ENCODE measurements around the gene SREBF1. TPM values are rescaled to one million over a fixed set of nuclear protein-coding genes. Genes with fewer than 3 reads are reported as not detected.
A peak's percentile ranks its signal among the peaks of the same experiment; 100 is the strongest.

The SREBF1 gene
- total RNA-seq, 1 donor from 2014 or later, result 23.0 TPM

DNA sequence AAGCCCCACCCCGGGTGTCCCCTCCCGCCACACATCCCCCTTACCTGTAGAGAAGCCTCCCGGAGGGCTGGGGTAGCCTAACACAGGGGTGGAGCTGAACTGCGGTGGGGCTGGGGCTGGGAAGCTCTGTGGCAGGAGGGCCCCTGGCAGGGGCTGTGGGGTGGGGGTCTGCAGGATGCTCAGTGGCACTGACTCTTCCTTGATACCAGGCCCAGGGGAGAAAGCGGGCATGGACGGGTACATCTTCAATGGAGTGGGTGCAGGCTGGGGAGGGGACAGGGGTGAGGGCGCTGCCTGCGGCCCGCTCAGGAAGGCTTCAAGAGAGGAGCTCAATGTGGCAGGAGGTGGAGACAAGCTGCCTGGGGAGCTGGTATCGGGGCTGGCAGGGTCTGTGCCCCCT is 16.7 kb downstream of the SREBF1 start:
- no peaks in the 10 kb centered on the region for H3K27me3 ChIP-seq (ENCODE audit: control insufficient read depth in 3 of 3, insufficient read depth in 3 of 3, low read length in 3 of 3)
- peak overlapping the region; percentile 46 for H3K27ac ChIP-seq (ENCODE audit: low read depth, low read length)
- H3K36me3 ChIP-seq (ENCODE audit: control insufficient read depth in 3 of 3, insufficient read depth in 3 of 3, low read length in 3 of 3), result peaks cover 44 to 49% (median 46%) of the 10 kb centered on the region in 3 donors
- H3K9ac ChIP-seq (ENCODE audit: low read depth in 1 of 3, low read length in 3 of 3), result peak overlapping the region in 2 of 3 donors; percentile 87 to 92
- H3K4me3 ChIP-seq (ENCODE audit: low read length in 3 of 3), result peak overlapping the region in 2 of 3 donors; percentile 68 to 81
- H3K4me1 ChIP-seq (ENCODE audit: control insufficient read depth in 3 of 3, insufficient read depth in 3 of 3, low read length in 3 of 3), result peaks cover 92 to 94% (median 92%) of the 10 kb centered on the region in 3 donors
- no peaks in the 10 kb centered on the region for H3K9me3 ChIP-seq (ENCODE audit: control insufficient read depth in 3 of 3, low read length in 3 of 3)

DNA sequence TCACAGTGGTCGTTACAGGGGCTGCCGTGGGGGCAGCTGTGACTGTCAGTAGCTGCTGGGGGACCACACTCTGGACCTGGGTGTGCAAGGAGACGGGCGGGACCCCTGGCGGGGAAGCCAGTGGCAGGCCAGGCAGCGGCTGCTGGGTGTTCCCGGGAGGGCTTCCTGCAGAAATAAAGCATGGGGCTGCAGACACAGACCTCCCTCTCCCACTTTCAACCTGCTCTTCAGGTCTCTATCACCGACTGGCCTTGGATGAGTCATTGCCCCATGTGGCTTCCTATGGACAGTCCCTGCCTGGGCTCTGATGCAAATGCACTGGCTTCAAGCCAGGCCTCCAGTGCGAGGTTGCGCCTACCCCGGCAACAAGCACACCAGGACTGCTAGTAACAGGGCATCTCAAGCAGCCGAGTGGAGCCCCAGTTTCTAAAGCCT is 17.2 kb downstream of the SREBF1 start:
- Histone ChIP-seq H3K27me3 (ENCODE audit: control insufficient read depth in 3 of 3, insufficient read depth in 3 of 3, low read length in 3 of 3) (no peaks in the 10 kb centered on the region), H3K4me1 (ENCODE audit: control insufficient read depth in 3 of 3, insufficient read depth in 3 of 3, low read length in 3 of 3) (peaks cover 92 to 94% (median 92%) of the 10 kb centered on the region in 3 donors), H3K27ac (ENCODE audit: low read depth, low read length) (peak overlapping the region; percentile 46), H3K36me3 (ENCODE audit: control insufficient read depth in 3 of 3, insufficient read depth in 3 of 3, low read length in 3 of 3) (peaks cover 46 to 52% (median 50%) of the 10 kb centered on the region in 3 donors), H3K4me3 (ENCODE audit: low read length in 3 of 3) (peak overlapping the region in 1 of 3 donors; percentile 38), H3K9ac (ENCODE audit: low read depth in 1 of 3, low read length in 3 of 3) (peak overlapping the region in 1 of 3 donors; percentile 59), H3K9me3 (ENCODE audit: control insufficient read depth in 3 of 3, low read length in 3 of 3) (no peaks in the 10 kb centered on the region)

DNA sequence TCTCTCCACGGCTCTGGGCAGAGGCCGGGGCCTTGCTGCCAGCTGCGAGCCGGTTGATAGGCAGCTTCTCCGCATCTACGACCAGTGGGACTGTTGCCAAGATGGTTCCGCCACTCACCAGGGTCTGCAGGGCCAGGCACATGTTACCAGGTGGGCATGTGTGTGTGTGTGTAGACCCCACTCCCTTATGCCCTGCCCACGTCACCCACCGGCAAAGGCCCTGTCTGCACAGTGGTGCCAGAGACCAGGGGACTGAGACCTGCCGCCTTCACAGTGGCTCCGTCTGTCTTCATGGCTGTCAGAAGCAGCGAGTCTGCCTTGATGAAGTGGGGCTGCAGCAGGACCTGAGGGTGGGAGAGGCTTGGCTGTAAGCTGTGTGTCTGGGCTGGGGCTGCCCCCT is 17.7 kb downstream of the SREBF1 start:
- Histone ChIP-seq H3K27ac (ENCODE audit: low read depth, low read length) (no peak overlapping the region), H3K4me3 (ENCODE audit: low read length in 3 of 3) (no peak overlapping the region), H3K9me3 (ENCODE audit: control insufficient read depth in 3 of 3, low read length in 3 of 3) (no peaks in the 10 kb centered on the region), H3K36me3 (ENCODE audit: control insufficient read depth in 3 of 3, insufficient read depth in 3 of 3, low read length in 3 of 3) (peaks cover 51 to 57% (median 54%) of the 10 kb centered on the region in 3 donors), H3K9ac (ENCODE audit: low read depth in 1 of 3, low read length in 3 of 3) (peak overlapping the region; percentile 12 to 45 (median 16)), H3K4me1 (ENCODE audit: control insufficient read depth in 3 of 3, insufficient read depth in 3 of 3, low read length in 3 of 3) (peaks cover 92 to 94% (median 92%) of the 10 kb centered on the region in 3 donors), H3K27me3 (ENCODE audit: control insufficient read depth in 3 of 3, insufficient read depth in 3 of 3, low read length in 3 of 3) (no peaks in the 10 kb centered on the region)

DNA sequence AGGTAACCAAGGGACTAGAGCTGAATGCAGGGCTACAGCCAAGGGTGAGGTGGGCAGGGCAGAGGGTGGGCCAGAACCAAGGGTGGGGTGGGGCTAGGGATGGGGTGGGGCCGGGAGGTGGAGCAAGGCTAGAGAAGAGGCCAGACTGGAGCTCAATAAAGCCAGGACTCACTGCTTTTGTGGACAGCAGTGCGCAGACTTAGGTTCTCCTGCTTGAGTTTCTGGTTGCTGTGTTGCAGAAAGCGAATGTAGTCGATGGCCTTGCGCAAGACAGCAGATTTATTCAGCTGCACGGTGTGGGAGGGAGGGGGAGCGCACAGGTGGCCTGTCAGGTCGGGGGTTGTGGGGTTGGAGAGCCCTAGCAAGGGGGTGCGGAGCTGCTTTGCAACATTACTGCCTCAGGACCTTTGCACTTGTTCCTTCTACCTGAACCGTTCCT is 18.7 kb downstream of the SREBF1 start:
- Histone ChIP-seq H3K36me3 (ENCODE audit: control insufficient read depth in 3 of 3, insufficient read depth in 3 of 3, low read length in 3 of 3) (peaks cover 57 to 63% (median 61%) of the 10 kb centered on the region in 3 donors), H3K9me3 (ENCODE audit: control insufficient read depth in 3 of 3, low read length in 3 of 3) (no peaks in the 10 kb centered on the region), H3K4me3 (ENCODE audit: low read length in 3 of 3) (no peak overlapping the region), H3K27ac (ENCODE audit: low read depth, low read length) (peak overlapping the region; percentile 95), H3K27me3 (ENCODE audit: control insufficient read depth in 3 of 3, insufficient read depth in 3 of 3, low read length in 3 of 3) (no peaks in the 10 kb centered on the region), H3K4me1 (ENCODE audit: control insufficient read depth in 3 of 3, insufficient read depth in 3 of 3, low read length in 3 of 3) (peaks cover 92 to 99% (median 92%) of the 10 kb centered on the region in 3 donors), H3K9ac (ENCODE audit: low read depth in 1 of 3, low read length in 3 of 3) (peak overlapping the region in 1 of 3 donors; percentile 25)

DNA sequence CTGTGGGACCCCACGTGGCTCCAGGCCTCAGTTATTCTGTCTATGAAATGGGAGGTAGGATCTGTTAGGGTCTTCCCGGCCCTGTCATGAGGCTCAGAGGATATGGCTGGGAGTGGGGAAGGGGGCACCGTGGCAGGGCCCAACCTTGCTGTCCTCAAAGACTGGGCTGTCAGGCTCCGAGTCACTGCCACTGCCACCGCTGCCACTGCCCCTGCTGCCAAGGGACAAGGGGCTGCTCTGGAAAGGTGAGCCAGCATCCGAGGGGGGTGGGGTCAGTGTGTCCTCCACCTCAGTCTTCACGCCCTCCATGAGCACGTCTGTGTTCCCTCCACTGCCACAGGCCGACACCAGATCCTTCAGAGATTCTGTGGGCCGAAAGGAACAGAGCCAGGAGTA is 19.2 kb downstream of the SREBF1 start:
- Histone ChIP-seq H3K4me3 (ENCODE audit: low read length in 3 of 3) (no peak overlapping the region), H3K36me3 (ENCODE audit: control insufficient read depth in 3 of 3, insufficient read depth in 3 of 3, low read length in 3 of 3) (peaks cover 62 to 68% (median 66%) of the 10 kb centered on the region in 3 donors), H3K27ac (ENCODE audit: low read depth, low read length) (peak overlapping the region; percentile 95), H3K4me1 (ENCODE audit: control insufficient read depth in 3 of 3, insufficient read depth in 3 of 3, low read length in 3 of 3) (peaks cover 89 to 98% (median 89%) of the 10 kb centered on the region in 3 donors), H3K27me3 (ENCODE audit: control insufficient read depth in 3 of 3, insufficient read depth in 3 of 3, low read length in 3 of 3) (no peaks in the 10 kb centered on the region), H3K9ac (ENCODE audit: low read depth in 1 of 3, low read length in 3 of 3) (peak overlapping the region in 1 of 3 donors; percentile 40), H3K9me3 (ENCODE audit: control insufficient read depth in 3 of 3, low read length in 3 of 3) (no peaks in the 10 kb centered on the region)

DNA sequence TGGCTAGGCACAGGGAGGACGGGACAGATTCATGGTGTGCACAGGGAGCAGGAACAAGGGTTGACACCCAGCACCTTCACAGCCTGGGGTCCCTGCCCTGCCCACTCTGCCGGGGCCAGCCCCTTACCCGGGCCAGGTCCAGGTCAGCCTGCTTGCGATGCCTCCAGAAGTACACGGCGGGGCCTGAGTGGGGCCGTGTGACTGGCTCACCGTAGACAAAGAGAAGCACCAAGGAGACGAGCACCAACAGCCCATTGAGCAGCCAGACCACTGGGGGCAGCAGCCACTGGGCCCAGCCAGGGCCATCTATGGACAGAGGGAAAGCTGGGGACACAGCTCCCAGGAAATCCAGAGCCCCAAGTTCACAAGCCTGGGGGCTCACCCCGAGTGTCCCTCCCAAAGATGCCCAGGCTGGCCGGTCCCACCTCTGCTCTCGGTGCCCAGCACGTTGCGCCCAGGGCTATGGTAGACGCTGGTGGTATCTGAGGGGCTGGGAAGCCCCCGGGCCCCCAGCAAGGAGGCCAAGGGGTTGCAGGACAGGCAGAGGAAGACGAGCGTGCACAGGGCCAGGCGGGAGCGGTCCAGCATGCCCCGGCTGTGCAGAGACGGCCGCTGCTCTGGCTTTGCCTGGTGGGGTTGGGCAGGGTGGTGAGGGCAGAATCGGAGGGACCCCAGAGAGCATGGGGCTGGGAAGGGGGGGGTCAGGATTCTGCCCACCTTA is 19.8 kb downstream of the SREBF1 start:
- peak overlapping the region in 2 of 3 donors; percentile 12 to 72 for H3K9ac ChIP-seq (ENCODE audit: low read depth in 1 of 3, low read length in 3 of 3)
- H3K36me3 ChIP-seq (ENCODE audit: control insufficient read depth in 3 of 3, insufficient read depth in 3 of 3, low read length in 3 of 3), result peaks cover 66 to 72% (median 71%) of the 10 kb centered on the region in 3 donors
- H3K27me3 ChIP-seq (ENCODE audit: control insufficient read depth in 3 of 3, insufficient read depth in 3 of 3, low read length in 3 of 3), result no peaks in the 10 kb centered on the region
- no peak overlapping the region for H3K4me3 ChIP-seq (ENCODE audit: low read length in 3 of 3)
- no peaks in the 10 kb centered on the region for H3K9me3 ChIP-seq (ENCODE audit: control insufficient read depth in 3 of 3, low read length in 3 of 3)
- H3K4me1 ChIP-seq (ENCODE audit: control insufficient read depth in 3 of 3, insufficient read depth in 3 of 3, low read length in 3 of 3), result peaks cover 89 to 98% (median 89%) of the 10 kb centered on the region in 3 donors
- H3K27ac ChIP-seq (ENCODE audit: low read depth, low read length), result peak overlapping the region; percentile 95

DNA sequence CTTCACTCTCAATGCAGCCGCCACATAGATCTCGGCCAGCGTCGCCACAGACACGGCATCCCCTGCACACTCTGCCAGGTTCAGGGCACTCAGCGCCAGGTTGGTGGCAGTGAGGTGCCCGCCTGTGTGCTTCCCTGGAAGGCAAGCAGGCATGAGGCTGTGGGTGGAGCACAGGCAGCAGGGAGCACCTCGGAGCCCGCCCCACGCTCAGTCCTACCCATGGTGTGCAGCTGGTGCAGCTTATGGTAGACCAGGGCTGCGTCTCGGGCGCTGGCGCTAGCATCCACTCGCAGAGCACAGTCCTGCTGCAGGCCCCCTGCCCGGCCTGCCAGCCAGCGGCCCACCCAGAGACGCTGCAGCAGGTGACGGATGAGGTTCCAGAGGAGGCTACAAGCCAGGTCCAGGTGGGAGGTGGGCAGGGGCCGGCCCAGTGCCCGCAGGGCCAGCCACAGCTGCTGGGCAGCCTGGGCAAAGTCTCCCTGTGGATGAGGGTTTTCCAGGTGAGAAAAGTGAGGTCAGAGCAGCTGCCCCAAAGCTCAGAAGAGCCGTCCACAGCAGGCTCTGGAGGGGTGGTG is 20.5 kb downstream of the SREBF1 start:
- peak overlapping the region; percentile 95 for H3K27ac ChIP-seq (ENCODE audit: low read depth, low read length)
- no peak overlapping the region for H3K4me3 ChIP-seq (ENCODE audit: low read length in 3 of 3)
- H3K36me3 ChIP-seq (ENCODE audit: control insufficient read depth in 3 of 3, insufficient read depth in 3 of 3, low read length in 3 of 3), result peaks cover 70 to 78% (median 77%) of the 10 kb centered on the region in 3 donors
- H3K9me3 ChIP-seq (ENCODE audit: control insufficient read depth in 3 of 3, low read length in 3 of 3), result no peaks in the 10 kb centered on the region
- H3K4me1 ChIP-seq (ENCODE audit: control insufficient read depth in 3 of 3, insufficient read depth in 3 of 3, low read length in 3 of 3), result peaks cover 87 to 96% (median 87%) of the 10 kb centered on the region in 3 donors
- H3K27me3 ChIP-seq (ENCODE audit: control insufficient read depth in 3 of 3, insufficient read depth in 3 of 3, low read length in 3 of 3), result no peaks in the 10 kb centered on the region
- H3K9ac ChIP-seq (ENCODE audit: low read depth in 1 of 3, low read length in 3 of 3), result peak overlapping the region; percentile 12 to 72 (median 51)

DNA sequence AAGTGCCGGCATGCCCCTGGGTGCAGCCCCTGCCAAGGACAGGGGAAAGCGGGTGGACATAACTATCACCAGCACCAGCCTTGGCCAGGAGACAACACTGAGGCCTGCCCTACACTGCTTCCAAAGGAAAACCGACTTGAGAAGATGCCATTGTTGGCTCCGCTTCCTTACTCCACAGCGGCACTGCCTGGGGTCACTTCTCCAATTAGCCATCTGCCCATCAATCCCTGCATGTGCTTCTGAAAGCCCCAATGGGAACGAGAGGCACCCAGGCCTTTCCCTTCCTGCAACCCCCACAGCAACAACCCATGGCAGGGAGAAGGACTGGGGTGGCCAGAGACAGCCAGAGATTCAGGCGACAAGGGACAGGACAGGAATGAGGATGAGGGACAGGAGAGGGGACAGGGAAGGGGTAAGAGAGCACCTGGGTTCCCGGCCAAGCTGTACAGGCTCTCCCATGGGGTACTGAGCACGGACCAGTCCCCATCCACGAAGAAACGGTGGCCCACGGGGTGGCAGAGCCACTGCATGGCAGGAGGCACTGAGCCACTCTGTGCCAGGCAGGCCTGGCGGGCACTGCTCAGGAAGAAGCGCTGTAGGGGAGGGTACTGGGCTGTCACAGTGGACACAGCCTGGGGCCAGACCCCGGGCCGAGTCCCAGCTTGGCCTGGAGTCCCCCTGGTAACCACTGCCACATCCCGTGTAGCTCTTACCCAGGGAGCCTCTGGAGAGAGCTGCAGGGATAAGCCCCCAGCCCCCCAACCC is 21.2 kb downstream of the SREBF1 start:
- Histone ChIP-seq H3K4me3 (ENCODE audit: low read length in 3 of 3) (peak overlapping the region; percentile 30 to 48 (median 45)), H3K27me3 (ENCODE audit: control insufficient read depth in 3 of 3, insufficient read depth in 3 of 3, low read length in 3 of 3) (no peaks in the 10 kb centered on the region), H3K9me3 (ENCODE audit: control insufficient read depth in 3 of 3, low read length in 3 of 3) (no peaks in the 10 kb centered on the region), H3K27ac (ENCODE audit: low read depth, low read length) (peak overlapping the region; percentile 95), H3K36me3 (ENCODE audit: control insufficient read depth in 3 of 3, insufficient read depth in 3 of 3, low read length in 3 of 3) (peaks cover 73 to 78% (median 77%) of the 10 kb centered on the region in 3 donors), H3K4me1 (ENCODE audit: control insufficient read depth in 3 of 3, insufficient read depth in 3 of 3, low read length in 3 of 3) (peaks cover 80 to 89% (median 84%) of the 10 kb centered on the region in 3 donors), H3K9ac (ENCODE audit: low read depth in 1 of 3, low read length in 3 of 3) (peak overlapping the region; percentile 69 to 87 (median 70))

DNA sequence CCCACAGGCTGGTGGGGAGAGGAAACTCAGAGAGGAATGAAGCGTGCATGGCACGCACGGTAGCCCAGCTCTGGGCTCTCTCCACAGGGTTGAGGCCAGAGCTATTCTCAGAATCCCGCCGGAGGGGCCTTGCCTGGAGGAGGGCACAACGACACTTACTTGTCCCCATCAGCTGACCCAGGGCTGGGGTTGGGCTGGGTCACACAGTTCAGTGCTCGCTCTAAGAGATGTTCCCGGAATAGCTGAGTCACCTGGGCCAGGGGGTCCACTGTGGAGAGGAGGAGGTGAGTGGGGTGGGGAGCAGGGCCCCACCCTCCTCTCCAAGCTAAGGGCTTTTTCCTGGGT is 21.8 kb downstream of the SREBF1 start:
- Histone ChIP-seq H3K4me3 (ENCODE audit: low read length in 3 of 3) (peak overlapping the region in 2 of 3 donors; percentile 45 to 48), H3K36me3 (ENCODE audit: control insufficient read depth in 3 of 3, insufficient read depth in 3 of 3, low read length in 3 of 3) (peaks cover 70 to 73% (median 71%) of the 10 kb centered on the region in 3 donors), H3K4me1 (ENCODE audit: control insufficient read depth in 3 of 3, insufficient read depth in 3 of 3, low read length in 3 of 3) (peaks cover 74 to 83% (median 79%) of the 10 kb centered on the region in 3 donors), H3K27ac (ENCODE audit: low read depth, low read length) (peak overlapping the region; percentile 95), H3K27me3 (ENCODE audit: control insufficient read depth in 3 of 3, insufficient read depth in 3 of 3, low read length in 3 of 3) (no peaks in the 10 kb centered on the region), H3K9me3 (ENCODE audit: control insufficient read depth in 3 of 3, low read length in 3 of 3) (no peaks in the 10 kb centered on the region), H3K9ac (ENCODE audit: low read depth in 1 of 3, low read length in 3 of 3) (peak overlapping the region; percentile 69 to 87 (median 70))
